GM06990 (cell line): ENCODE measurements around the gene ZNF410.

Experiments used
- DNase-seq: peaks from one replicate; pipeline ENCODE4 v3.0.0-alpha.2; 2011; ENCODE audit not compliant: insufficient read length; ENCODE audit errors: extremely low read depth
- H3K27me3 ChIP-seq: replicated peaks from 2 replicates; pipeline ENCODE4 v1.6.0; 2011; ENCODE audit warnings: low read length; ENCODE audit not compliant: control insufficient read depth, insufficient read depth
- H3K36me3 ChIP-seq: 2 replicates; pipeline ENCODE4 v1.5.1; 2011; ENCODE audit warnings: low read length; ENCODE audit not compliant: control insufficient read depth, insufficient read depth
- H3K4me3 ChIP-seq: replicated peaks from 2 replicates; pipeline ENCODE4 v1.5.1; 2011; ENCODE audit warnings: low read depth, mild to moderate bottlenecking, control low read depth, low read length
- TF ChIP-seq, protein P1 (sequence below): IDR thresholded peaks from 2 replicates; pipeline ENCODE4 v1.5.1; 2011; ENCODE audit warnings: low read length, control low read depth, mild to moderate bottlenecking, inconsistent platforms; ENCODE audit not compliant: insufficient read depth, poor library complexity, severe bottlenecking

ZNF410 gene

DNA sequence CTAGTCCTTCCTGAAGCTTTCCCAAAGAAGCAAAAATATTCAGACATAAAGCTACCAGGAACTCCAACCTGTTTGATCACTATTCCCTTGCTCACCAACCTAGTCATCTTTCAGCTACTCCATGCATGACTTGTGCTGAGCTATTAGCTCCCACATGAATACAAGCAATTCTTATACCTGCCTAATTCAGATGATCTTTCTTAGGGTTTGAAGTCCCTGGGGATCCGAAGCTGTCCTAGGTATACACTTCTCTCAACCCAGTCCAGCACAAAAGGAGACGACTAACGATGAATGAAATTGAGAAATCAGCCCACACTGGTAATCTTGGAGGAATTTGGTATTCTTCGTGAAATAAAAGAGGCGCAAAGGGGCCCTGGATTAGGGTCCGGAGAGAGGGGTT, 35.7 kb upstream of the ZNF410 start:
- TF ChIP-seq, protein P1, sequence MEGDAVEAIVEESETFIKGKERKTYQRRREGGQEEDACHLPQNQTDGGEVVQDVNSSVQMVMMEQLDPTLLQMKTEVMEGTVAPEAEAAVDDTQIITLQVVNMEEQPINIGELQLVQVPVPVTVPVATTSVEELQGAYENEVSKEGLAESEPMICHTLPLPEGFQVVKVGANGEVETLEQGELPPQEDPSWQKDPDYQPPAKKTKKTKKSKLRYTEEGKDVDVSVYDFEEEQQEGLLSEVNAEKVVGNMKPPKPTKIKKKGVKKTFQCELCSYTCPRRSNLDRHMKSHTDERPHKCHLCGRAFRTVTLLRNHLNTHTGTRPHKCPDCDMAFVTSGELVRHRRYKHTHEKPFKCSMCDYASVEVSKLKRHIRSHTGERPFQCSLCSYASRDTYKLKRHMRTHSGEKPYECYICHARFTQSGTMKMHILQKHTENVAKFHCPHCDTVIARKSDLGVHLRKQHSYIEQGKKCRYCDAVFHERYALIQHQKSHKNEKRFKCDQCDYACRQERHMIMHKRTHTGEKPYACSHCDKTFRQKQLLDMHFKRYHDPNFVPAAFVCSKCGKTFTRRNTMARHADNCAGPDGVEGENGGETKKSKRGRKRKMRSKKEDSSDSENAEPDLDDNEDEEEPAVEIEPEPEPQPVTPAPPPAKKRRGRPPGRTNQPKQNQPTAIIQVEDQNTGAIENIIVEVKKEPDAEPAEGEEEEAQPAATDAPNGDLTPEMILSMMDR: no peak
- H3K4me3 ChIP-seq: peak overlapping the region; percentile 72
- no peaks in the 10 kb centered on the region for H3K36me3 ChIP-seq
- no peak for DNase-seq
- no peaks in the 10 kb centered on the region for H3K27me3 ChIP-seq

DNA sequence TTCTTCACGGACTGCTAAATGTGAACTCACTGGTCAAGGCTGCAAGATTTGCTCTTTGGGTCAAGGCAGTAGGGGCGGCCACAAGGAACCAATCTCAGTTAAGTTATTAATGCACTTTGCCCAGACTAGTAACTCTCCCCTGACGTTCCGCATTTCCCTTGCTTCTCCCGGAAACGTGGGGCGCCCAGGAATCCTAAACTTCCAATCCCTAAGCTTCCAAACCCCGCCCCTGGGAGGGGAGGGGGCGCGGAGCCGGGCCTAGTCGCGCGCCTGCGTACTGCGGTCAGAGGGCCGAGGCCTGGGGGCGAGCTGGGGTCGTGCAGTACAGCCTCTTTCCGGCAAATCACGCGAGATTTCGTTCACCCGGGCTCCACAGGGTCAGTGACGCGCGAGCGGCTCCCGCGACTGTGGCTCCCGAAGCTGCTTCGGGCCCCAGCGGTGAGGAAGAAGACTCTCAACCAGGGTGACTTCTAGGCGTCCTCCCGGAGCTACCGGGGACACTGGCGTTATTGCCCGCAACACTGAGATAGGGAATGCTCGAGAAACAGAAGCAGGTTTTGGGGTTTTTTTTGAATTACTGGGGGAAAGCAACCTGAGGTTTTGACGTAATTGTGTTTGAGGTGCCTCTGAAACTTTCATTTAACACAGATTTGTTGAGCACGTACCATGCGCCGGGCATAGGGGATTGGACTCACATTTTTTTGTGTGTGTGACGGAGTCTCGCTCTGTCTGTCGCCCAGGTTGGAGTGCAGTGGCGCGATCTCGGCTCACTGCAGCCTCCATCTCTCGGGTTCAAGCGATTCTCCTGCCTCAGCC, 34.9 kb upstream of the ZNF410 start, which contains the start of gene PTGR2:
Gene PTGR2 (plus strand): TSS at position 265 of the 816 bp plus-strand sequence. CDS start 7,032 bp downstream, outside the sequence.
- TF ChIP-seq, protein P1: no peak

DNA sequence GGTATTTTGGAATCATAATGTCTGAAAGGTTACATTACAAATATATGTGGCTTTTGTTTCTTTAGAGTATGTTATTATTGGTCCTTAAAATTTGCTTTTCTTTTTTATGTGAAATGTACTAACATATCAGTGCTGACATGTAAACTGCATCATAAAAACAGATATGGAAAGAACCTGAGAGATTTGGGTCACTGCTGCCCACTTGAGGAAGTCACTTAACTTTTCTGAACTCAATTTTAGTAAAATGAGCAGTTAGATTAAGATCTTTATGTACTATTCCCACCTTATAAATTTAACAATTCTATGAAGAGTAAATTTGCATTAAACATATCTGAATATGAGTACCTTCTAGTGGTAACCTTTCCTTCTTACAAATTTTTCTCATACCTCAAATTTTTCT, 27.5 kb upstream of the ZNF410 start:
- H3K4me3 ChIP-seq: no peak overlapping the region
- H3K27me3 ChIP-seq: no peaks in the 10 kb centered on the region
- TF ChIP-seq, protein P1: no peak
- no peaks in the 10 kb centered on the region for H3K36me3 ChIP-seq
- no peak for DNase-seq

More for the DNA sequence above, 34.9 kb upstream of the ZNF410 start, which contains the start of gene PTGR2:
- Histone ChIP-seq H3K36me3 (no peaks in the 10 kb centered on the region), H3K27me3 (no peaks in the 10 kb centered on the region), H3K4me3 (peak within 1 kb of the TSS; percentile 72)
- DNase-seq: peak; percentile 92

DNA sequence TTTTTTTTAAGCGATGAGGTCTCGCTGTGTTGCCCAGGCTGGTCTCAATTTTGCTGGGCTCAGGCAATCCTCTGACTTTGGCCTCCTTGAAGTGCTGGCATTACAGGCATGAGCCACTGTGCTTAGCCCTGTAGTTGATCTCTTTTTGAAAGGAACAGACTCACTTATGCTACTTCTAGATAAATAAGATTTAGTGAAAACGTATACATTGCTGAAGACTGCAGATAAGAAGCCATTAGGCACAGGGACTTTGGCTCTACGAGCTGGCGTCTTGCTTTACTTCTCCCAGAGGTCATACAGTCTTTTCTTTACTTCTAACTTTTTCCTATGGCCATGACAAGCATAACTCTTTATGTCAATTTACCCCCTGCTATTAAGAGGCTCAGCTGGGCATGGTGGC, 25.6 kb upstream of the ZNF410 start:
- no peak for DNase-seq

DNA sequence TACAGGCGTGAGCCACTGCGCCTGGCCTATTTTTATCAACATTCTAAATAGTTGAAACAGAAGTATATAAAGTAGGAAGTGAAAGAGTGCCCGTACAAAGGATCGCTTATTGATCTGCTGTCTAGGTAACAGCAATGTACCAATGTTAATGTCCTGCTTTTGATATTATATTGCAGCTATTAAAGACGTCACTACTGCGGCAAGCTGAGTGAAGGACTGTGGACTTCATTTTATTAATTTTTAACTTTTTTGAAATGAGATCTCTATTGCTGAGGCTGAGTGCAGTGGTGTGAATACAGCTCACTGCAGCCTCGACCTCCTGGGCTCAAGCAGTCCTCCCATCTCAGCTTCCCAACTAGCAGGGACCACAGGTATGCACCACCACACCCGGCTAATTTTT, 24.2 kb upstream of the ZNF410 start:
- TF ChIP-seq, protein P1: no peak
- DNase-seq: no peak
- Histone ChIP-seq H3K4me3 (no peak overlapping the region), H3K36me3 (no peaks in the 10 kb centered on the region), H3K27me3 (no peaks in the 10 kb centered on the region)

More for the DNA sequence above, 25.6 kb upstream of the ZNF410 start:
- H3K27me3 ChIP-seq: no peaks in the 10 kb centered on the region
- H3K36me3 ChIP-seq: no peaks in the 10 kb centered on the region
- H3K4me3 ChIP-seq: no peak overlapping the region
- TF ChIP-seq, protein P1: no peak
